WTC11 (cell line): ENCODE measurements around the gene DPYSL5. TPM values are rescaled to one million over a fixed set of nuclear protein-coding genes. Genes with fewer than 3 reads are reported as not detected.

Source experiments
- ATAC-seq: fragments of 200-7000 bp; cut with Tn5 transposase; 2 replicates; pipeline ENCODE4 v1.10.0; 2021; ENCODE audit warnings: mild to moderate bottlenecking, moderate library complexity
- CTCF ChIA-PET: fragments of 300-600 bp; sonication (Branson Sonifier 250); formaldehyde crosslinking; loops from one replicate; lab custom pipeline; 2021; ENCODE audit warnings: antibody characterized with exemption; lab: Charles Lee
- POLR2A ChIA-PET: fragments of 350-600 bp; sonication (Branson Sonifier 250); formaldehyde crosslinking; loops from one replicate; lab custom pipeline; 2021; ENCODE audit warnings: antibody characterized with exemption; lab: Charles Lee
- DNase-seq: peaks from one replicate; pipeline ENCODE4 v3.0.0; 2021; ENCODE audit warnings: low spot score
- H3K27ac Mint-ChIP-seq: 2 replicates; pipeline ENCODE4 v1.8.0; 2021; ENCODE audit warnings: mixed read lengths
- H3K27me3 Mint-ChIP-seq: 2 replicates; pipeline ENCODE4 v1.8.0; 2021; ENCODE audit warnings: low read depth, mild to moderate bottlenecking, moderate library complexity, mixed read lengths
- H3K36me3 Mint-ChIP-seq: 2 replicates; pipeline ENCODE4 v1.8.0; 2021; ENCODE audit warnings: mixed read lengths
- H3K4me1 Mint-ChIP-seq: 2 replicates; pipeline ENCODE4 v1.8.0; 2022; ENCODE audit warnings: mixed read lengths
- H3K4me3 Mint-ChIP-seq: 2 replicates; pipeline ENCODE4 v1.8.0; 2021; ENCODE audit warnings: mild to moderate bottlenecking, moderate library complexity, mixed read lengths
- H3K9me3 Mint-ChIP-seq: 2 replicates; pipeline ENCODE4 v1.8.0; 2021; ENCODE audit warnings: mixed read lengths
- ATF6 ChIP-seq: sonication (generic); formaldehyde crosslinking; IDR thresholded peaks from 2 replicates; pipeline ENCODE4 v1.8.1; 2023; ENCODE audit warnings: mild to moderate bottlenecking, missing genetic modification reagents
- CBFB ChIP-seq: sonication (generic); formaldehyde crosslinking; IDR thresholded peaks from 2 replicates; pipeline ENCODE4 v1.8.1; 2022; ENCODE audit warnings: mild to moderate bottlenecking, low read depth, missing genetic modification reagents
- ETV6 ChIP-seq: sonication (generic); formaldehyde crosslinking; IDR thresholded peaks from 2 replicates; pipeline ENCODE4 v1.8.1; 2022; ENCODE audit warnings: mild to moderate bottlenecking, missing genetic modification reagents
- HMGA2 ChIP-seq: fragments of 250-450 bp; sonication (Bioruptor Pico); IDR thresholded peaks from 2 replicates; pipeline ENCODE4 v1.4.0; 2021; ENCODE audit warnings: mild to moderate bottlenecking, moderate library complexity
- HMGXB4 ChIP-seq: sonication (generic); formaldehyde crosslinking; IDR thresholded peaks from 2 replicates; pipeline ENCODE4 v1.8.1; 2023; ENCODE audit warnings: mild to moderate bottlenecking, moderate library complexity, missing genetic modification reagents
- KAT7 ChIP-seq: sonication (generic); formaldehyde crosslinking; IDR thresholded peaks from 2 replicates; pipeline ENCODE4 v1.8.1; 2023; ENCODE audit warnings: missing genetic modification reagents, mild to moderate bottlenecking, borderline replicate concordance
- MLX ChIP-seq: sonication (generic); formaldehyde crosslinking; IDR thresholded peaks from 2 replicates; pipeline ENCODE4 v1.8.1; 2023; ENCODE audit warnings: mild to moderate bottlenecking, missing genetic modification reagents, moderate library complexity
- NR1H2 ChIP-seq: sonication (generic); formaldehyde crosslinking; IDR thresholded peaks from 2 replicates; pipeline ENCODE4 v1.9.0; 2021; ENCODE audit warnings: mild to moderate bottlenecking, moderate library complexity, missing genetic modification reagents
- USF1 ChIP-seq: sonication (generic); formaldehyde crosslinking; IDR thresholded peaks from 2 replicates; pipeline ENCODE4 v1.8.0; 2022; ENCODE audit warnings: mild to moderate bottlenecking, missing genetic modification reagents
- ZNF138 ChIP-seq: sonication (generic); formaldehyde crosslinking; conservative IDR thresholded peaks from 2 replicates; pipeline ENCODE4 v1.8.1; 2022; ENCODE audit warnings: mild to moderate bottlenecking, moderate library complexity, missing genetic modification reagents
- total RNA-seq: library from RNA; stranded (reverse); gene quantifications from 3 replicates; pipeline ENCODE4 v1.2.3, GENCODE V29; 2021
- TF ChIP-seq, protein P1 (sequence below): sonication (generic); formaldehyde crosslinking; IDR thresholded peaks from 2 replicates; pipeline ENCODE4 v1.8.1; 2023; ENCODE audit warnings: mild to moderate bottlenecking, missing genetic modification reagents, borderline replicate concordance
- TF ChIP-seq, protein P2 (sequence below): sonication (generic); formaldehyde crosslinking; IDR thresholded peaks from 2 replicates; pipeline ENCODE4 v1.8.0; 2023; ENCODE audit warnings: mild to moderate bottlenecking, missing genetic modification reagents
- TF ChIP-seq, protein P3 (sequence below): fragments of 250-450 bp; sonication (Bioruptor Pico); IDR thresholded peaks from 2 replicates; pipeline ENCODE4 v1.9.0; 2021; ENCODE audit warnings: moderate library complexity, mild to moderate bottlenecking, inconsistent platforms, borderline replicate concordance

The DPYSL5 gene
- total RNA-seq, 1 experiment from 2014 or later, result 12.1 TPM

GRCh38 chr2:26864226-26864625, 16.3 kb downstream of the DPYSL5 start:
- no peaks in the 10 kb centered on the region for H3K36me3 Mint-ChIP-seq
- ChIA-PET POLR2A (no interaction called here), CTCF (no interaction called here)
- peaks cover 5% of the 10 kb centered on the region; the same call in 1 of the 2 replicates for H3K4me1 Mint-ChIP-seq
- H3K4me3 Mint-ChIP-seq, result no peak overlapping the region
- no peaks in the 10 kb centered on the region for H3K9me3 Mint-ChIP-seq
- no peak for ATAC-seq
- no peak for DNase-seq
- H3K27ac Mint-ChIP-seq, result no peak overlapping the region
- peaks cover 11% of the 10 kb centered on the region for H3K27me3 Mint-ChIP-seq
- no peak for TF ChIP-seq ETV6 (CRISPR knock-in tag)
- no peak for TF ChIP-seq ATF6 (CRISPR knock-in tag)
- TF ChIP-seq HMGA2 (CRISPR knock-in tag), result no peak
- no peak for TF ChIP-seq KAT7 (CRISPR knock-in tag)
- TF ChIP-seq, all 79 proteins: peak for 0

DNA sequence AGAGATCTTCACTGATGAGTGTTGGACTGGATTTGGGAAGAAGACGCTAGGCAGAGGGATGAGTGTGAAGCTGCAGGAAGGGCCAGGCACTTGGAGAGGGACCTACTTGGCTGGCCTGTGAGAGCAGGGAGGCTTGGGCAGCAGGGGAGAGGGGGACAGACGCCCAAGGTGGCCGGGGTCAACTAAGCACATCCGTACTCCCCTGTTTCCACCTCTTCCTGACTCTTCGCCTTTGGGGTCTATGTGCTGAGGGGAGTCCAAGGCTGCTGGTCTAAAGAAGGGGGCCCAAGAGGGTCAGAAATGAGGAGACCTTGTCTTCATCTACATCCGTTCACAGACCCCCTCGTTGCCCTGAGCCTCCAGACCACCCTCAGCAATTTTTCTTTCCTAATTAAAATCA, 16.7 kb downstream of the DPYSL5 start:
- POLR2A ChIA-PET, result no interaction called here
- TF ChIP-seq, protein P1, sequence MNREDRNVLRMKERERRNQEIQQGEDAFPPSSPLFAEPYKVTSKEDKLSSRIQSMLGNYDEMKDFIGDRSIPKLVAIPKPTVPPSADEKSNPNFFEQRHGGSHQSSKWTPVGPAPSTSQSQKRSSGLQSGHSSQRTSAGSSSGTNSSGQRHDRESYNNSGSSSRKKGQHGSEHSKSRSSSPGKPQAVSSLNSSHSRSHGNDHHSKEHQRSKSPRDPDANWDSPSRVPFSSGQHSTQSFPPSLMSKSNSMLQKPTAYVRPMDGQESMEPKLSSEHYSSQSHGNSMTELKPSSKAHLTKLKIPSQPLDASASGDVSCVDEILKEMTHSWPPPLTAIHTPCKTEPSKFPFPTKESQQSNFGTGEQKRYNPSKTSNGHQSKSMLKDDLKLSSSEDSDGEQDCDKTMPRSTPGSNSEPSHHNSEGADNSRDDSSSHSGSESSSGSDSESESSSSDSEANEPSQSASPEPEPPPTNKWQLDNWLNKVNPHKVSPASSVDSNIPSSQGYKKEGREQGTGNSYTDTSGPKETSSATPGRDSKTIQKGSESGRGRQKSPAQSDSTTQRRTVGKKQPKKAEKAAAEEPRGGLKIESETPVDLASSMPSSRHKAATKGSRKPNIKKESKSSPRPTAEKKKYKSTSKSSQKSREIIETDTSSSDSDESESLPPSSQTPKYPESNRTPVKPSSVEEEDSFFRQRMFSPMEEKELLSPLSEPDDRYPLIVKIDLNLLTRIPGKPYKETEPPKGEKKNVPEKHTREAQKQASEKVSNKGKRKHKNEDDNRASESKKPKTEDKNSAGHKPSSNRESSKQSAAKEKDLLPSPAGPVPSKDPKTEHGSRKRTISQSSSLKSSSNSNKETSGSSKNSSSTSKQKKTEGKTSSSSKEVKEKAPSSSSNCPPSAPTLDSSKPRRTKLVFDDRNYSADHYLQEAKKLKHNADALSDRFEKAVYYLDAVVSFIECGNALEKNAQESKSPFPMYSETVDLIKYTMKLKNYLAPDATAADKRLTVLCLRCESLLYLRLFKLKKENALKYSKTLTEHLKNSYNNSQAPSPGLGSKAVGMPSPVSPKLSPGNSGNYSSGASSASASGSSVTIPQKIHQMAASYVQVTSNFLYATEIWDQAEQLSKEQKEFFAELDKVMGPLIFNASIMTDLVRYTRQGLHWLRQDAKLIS (CRISPR knock-in tag), result no peak
- no peak for TF ChIP-seq ZNF138 (CRISPR knock-in tag)
- TF ChIP-seq, protein P2, sequence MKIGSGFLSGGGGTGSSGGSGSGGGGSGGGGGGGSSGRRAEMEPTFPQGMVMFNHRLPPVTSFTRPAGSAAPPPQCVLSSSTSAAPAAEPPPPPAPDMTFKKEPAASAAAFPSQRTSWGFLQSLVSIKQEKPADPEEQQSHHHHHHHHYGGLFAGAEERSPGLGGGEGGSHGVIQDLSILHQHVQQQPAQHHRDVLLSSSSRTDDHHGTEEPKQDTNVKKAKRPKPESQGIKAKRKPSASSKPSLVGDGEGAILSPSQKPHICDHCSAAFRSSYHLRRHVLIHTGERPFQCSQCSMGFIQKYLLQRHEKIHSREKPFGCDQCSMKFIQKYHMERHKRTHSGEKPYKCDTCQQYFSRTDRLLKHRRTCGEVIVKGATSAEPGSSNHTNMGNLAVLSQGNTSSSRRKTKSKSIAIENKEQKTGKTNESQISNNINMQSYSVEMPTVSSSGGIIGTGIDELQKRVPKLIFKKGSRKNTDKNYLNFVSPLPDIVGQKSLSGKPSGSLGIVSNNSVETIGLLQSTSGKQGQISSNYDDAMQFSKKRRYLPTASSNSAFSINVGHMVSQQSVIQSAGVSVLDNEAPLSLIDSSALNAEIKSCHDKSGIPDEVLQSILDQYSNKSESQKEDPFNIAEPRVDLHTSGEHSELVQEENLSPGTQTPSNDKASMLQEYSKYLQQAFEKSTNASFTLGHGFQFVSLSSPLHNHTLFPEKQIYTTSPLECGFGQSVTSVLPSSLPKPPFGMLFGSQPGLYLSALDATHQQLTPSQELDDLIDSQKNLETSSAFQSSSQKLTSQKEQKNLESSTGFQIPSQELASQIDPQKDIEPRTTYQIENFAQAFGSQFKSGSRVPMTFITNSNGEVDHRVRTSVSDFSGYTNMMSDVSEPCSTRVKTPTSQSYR (CRISPR knock-in tag), result no peak
- no peak for TF ChIP-seq CBFB
- no peak for TF ChIP-seq USF1 (CRISPR knock-in tag)
- no peak for TF ChIP-seq HMGXB4 (CRISPR knock-in tag)
- no peak for TF ChIP-seq MLX (CRISPR knock-in tag)
- TF ChIP-seq NR1H2 (CRISPR knock-in tag), result no peak
- TF ChIP-seq, protein P3, sequence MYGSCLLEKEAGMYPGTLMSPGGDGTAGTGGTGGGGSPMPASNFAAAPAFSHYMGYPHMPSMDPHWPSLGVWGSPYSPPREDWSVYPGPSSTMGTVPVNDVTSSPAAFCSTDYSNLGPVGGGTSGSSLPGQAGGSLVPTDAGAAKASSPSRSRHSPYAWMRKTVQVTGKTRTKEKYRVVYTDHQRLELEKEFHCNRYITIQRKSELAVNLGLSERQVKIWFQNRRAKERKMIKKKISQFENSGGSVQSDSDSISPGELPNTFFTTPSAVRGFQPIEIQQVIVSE (CRISPR knock-in tag), result no peak
- no peak overlapping the region for H3K4me3 Mint-ChIP-seq
- no peaks in the 10 kb centered on the region for H3K36me3 Mint-ChIP-seq
- no peak for ATAC-seq
- peaks cover 12% of the 10 kb centered on the region for H3K27me3 Mint-ChIP-seq
- H3K4me1 Mint-ChIP-seq, result peaks cover 5% of the 10 kb centered on the region; the same call in 1 of the 2 replicates
- H3K27ac Mint-ChIP-seq, result no peak overlapping the region
- no peak for DNase-seq
- H3K9me3 Mint-ChIP-seq, result no peaks in the 10 kb centered on the region
- CTCF ChIA-PET, result no interaction called here
